ENCODE results near the gene C2orf66. TPM values are rescaled to one million over a fixed set of nuclear protein-coding genes. Genes with fewer than 3 reads are reported as not detected.

The C2orf66 gene
- not detected for polyA plus RNA-seq (2012; ENCODE audit: insufficient read length, low read depth)

DNA sequence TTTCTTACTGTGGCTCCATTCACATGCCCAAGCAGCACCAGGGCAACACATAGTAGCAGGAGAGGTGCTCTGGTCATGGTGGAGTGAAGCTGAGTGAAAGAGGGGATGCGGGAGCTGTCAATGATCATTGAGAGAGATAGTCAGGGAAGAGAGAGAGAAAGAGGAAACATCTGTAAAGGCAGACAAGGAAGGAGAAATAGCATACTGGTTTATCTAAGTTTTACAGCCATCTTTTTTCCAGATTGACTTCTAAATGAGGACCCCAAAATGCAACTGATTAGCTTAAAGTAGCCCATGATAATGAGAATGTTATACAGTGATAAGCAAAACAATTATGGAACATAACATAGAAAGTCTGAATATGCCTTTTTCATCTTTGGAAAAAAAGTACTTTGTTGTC lies at the start of gene C2orf66:
C2orf66 (minus strand) TSS at position 96 of the 400 bp plus-strand sequence; CDS start at position 77, 19 bp downstream.
- TF ChIP-seq FOXP2 (optimal IDR thresholded peaks at IDR 0.05; ENCODE audit: borderline replicate concordance, extremely low read depth, extremely low read length, insufficient read depth) (no peak), TAF1 (IDR thresholded peaks at IDR 0.05; ENCODE audit: borderline replicate concordance, insufficient read depth, low read length) (no peak), REST (IDR thresholded peaks at IDR 0.05; ENCODE audit: insufficient read depth in 1 of 2, low read depth in 2 of 2, low read length in 2 of 2) (no peak), SIN3A (IDR thresholded peaks at IDR 0.05; ENCODE audit: borderline replicate concordance, insufficient read depth, low read length) (no peak), POLR2AphosphoS5 (IDR thresholded peaks at IDR 0.05; ENCODE audit: low read depth, low read length) (no peak)

DNA sequence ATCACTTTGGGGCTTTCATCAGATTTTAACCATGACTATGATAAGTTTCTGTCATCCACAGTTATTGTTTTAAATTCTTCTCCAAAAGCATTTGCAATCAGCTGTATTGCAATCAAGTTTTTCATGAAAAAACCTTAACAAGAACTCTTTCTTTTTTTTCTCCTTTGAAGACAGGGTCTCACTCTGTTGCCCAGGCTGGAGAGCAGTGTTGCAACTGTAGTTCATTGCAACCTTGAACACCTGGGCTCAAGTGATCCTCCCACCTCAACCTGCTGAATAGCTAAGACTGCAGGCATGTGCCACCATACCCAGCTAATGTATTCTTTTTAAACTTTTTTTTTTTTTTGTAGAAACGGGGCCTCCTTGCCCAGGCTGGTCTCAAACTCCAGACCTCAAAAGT lies 45.5 kb upstream of the C2orf66 start:
- TF ChIP-seq TAF1 (IDR thresholded peaks at IDR 0.05; ENCODE audit: borderline replicate concordance, insufficient read depth, low read length) = no peak
- no peak for TF ChIP-seq REST (IDR thresholded peaks at IDR 0.05; ENCODE audit: insufficient read depth in 1 of 2, low read depth in 2 of 2, low read length in 2 of 2)
- TF ChIP-seq FOXP2 (optimal IDR thresholded peaks at IDR 0.05; ENCODE audit: borderline replicate concordance, extremely low read depth, extremely low read length, insufficient read depth) = no peak
- no peak for TF ChIP-seq SIN3A (IDR thresholded peaks at IDR 0.05; ENCODE audit: borderline replicate concordance, insufficient read depth, low read length)
- TF ChIP-seq POLR2AphosphoS5 (IDR thresholded peaks at IDR 0.05; ENCODE audit: low read depth, low read length) = no peak

DNA sequence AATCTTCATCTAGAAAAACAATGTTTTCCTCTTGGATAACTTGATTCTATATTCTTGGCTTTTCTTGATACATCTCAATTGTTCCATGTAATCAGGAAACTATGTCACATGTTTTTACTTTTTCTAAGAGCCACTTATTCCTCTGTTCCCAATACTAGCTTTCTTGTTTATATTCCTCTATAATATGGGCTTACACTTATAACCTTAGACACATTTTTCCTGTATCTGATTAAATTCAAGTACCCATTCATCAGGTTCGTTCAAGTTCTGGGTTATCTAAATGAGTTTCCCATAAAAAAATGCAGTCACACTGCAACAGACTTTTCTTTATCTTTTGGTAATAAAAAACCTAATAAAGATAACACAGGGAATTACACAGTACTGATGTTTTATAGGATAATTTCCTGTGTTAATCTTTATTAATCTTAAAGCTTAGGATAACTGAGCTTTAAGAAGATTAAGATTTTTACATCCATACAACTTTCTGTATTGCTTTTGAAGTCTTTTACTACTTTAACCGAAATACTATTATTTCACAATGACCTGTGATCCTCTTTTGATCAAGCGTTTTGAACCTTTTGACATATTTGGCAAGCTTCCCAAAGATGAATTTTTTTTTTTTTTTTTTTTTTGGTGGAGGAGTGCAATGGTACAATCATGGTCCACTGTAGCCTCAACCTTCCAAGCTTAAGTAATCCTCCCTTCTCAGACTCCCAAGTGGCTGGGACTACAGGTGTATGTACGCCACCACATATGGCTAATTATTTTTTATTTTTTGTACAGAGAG lies 44.3 kb upstream of the C2orf66 start:
- TF ChIP-seq REST (IDR thresholded peaks at IDR 0.05; ENCODE audit: insufficient read depth in 1 of 2, low read depth in 2 of 2, low read length in 2 of 2) (no peak), TAF1 (IDR thresholded peaks at IDR 0.05; ENCODE audit: borderline replicate concordance, insufficient read depth, low read length) (no peak), POLR2AphosphoS5 (IDR thresholded peaks at IDR 0.05; ENCODE audit: low read depth, low read length) (no peak), FOXP2 (optimal IDR thresholded peaks at IDR 0.05; ENCODE audit: borderline replicate concordance, extremely low read depth, extremely low read length, insufficient read depth) (no peak), SIN3A (IDR thresholded peaks at IDR 0.05; ENCODE audit: borderline replicate concordance, insufficient read depth, low read length) (no peak)

DNA sequence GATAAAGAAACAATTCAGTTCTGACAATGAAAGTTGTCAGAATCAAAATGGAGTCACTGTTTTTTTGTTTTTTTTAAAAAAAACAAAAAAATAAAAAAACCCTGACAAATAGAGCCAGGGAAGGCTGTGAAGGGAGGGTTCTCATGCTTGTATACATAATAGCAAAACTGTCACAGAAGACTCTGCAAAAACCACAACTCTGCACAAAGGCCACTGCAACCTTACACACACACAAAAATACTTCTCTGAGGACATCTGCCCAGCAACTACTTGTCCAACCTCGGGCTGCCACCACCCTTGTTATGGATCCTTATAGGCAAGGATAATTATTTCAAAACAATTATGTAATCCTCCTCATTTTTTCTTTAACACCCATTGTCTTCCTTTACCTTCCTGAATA lies 41.9 kb upstream of the C2orf66 start:
- TF ChIP-seq REST (IDR thresholded peaks at IDR 0.05; ENCODE audit: insufficient read depth in 1 of 2, low read depth in 2 of 2, low read length in 2 of 2) (no peak), TAF1 (IDR thresholded peaks at IDR 0.05; ENCODE audit: borderline replicate concordance, insufficient read depth, low read length) (no peak), SIN3A (IDR thresholded peaks at IDR 0.05; ENCODE audit: borderline replicate concordance, insufficient read depth, low read length) (no peak), POLR2AphosphoS5 (IDR thresholded peaks at IDR 0.05; ENCODE audit: low read depth, low read length) (no peak)
